Chondrocyte (in vitro differentiated cells): ENCODE results near the gene NTN1. TPM values are rescaled to one million over a fixed set of nuclear protein-coding genes. Genes with fewer than 3 reads are reported as not detected.

Source experiments
- DNase-seq: peaks from one replicate; pipeline ENCODE4 v3.0.0; 2021; ENCODE audit warnings: mixed read lengths, low spot score
- H3K27ac Mint-ChIP-seq: one replicate; pipeline ENCODE4 v1.8.0; 2021; ENCODE audit warnings: mild to moderate bottlenecking, moderate library complexity, mixed read lengths; ENCODE audit not compliant: unreplicated experiment
- H3K27me3 Mint-ChIP-seq: 2 replicates; pipeline ENCODE4 v1.8.0; 2021; ENCODE audit warnings: low read depth, mixed read lengths
- H3K36me3 Mint-ChIP-seq: 2 replicates; pipeline ENCODE4 v1.8.0; 2021; ENCODE audit warnings: low read depth, mixed read lengths
- H3K4me1 Mint-ChIP-seq: 2 replicates; pipeline ENCODE4 v1.8.0; 2021; ENCODE audit warnings: low read depth, mild to moderate bottlenecking, mixed read lengths
- H3K4me3 Mint-ChIP-seq: one replicate; pipeline ENCODE4 v1.8.0; 2021; ENCODE audit warnings: mild to moderate bottlenecking, moderate library complexity, mixed read lengths; ENCODE audit not compliant: unreplicated experiment
- H3K9me3 Mint-ChIP-seq: 2 replicates; pipeline ENCODE4 v1.8.0; 2021; ENCODE audit warnings: low read depth, mixed read lengths
- total RNA-seq: library from RNA; stranded (reverse); gene quantifications from 3 replicates; pipeline ENCODE4 v1.2.1, GENCODE V29; 2021
- TF ChIP-seq, protein P1 (sequence below): fragments of 200-600 bp; sonication (generic); IDR thresholded peaks from 2 replicates; pipeline ENCODE4 v1.5.0; 2021; ENCODE audit warnings: antibody characterized with exemption, mild to moderate bottlenecking, moderate library complexity

NTN1 gene
- total RNA-seq, 1 donor from 2014 or later = 4.0 TPM

DNA sequence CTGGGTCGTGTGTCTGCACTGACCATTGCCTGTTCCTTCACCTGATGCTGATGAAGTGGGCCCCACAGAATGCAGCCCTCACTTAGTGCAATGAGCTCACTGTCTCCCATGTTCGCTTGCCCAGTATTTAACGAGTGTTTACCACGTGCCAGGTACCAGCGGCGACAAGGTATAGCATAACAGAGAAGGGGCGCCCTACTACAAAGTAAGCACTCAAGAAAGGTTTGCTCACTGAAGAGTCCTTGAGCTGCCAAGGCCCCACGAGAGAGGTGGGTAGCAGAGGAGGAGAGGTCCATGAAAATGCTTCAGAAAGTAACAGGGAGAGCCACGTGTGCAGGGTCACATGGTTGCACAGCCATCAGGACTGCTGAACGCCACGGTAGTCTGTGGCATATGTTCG is 230.0 kb downstream of the NTN1 start:
- no peak for DNase-seq
- no peaks in the 10 kb centered on the region for H3K9me3 Mint-ChIP-seq
- H3K27me3 Mint-ChIP-seq = no peaks in the 10 kb centered on the region
- no peak overlapping the region for H3K4me3 Mint-ChIP-seq
- peaks cover 4% of the 10 kb centered on the region for H3K36me3 Mint-ChIP-seq
- H3K27ac Mint-ChIP-seq = no peak overlapping the region
- TF ChIP-seq, protein P1, sequence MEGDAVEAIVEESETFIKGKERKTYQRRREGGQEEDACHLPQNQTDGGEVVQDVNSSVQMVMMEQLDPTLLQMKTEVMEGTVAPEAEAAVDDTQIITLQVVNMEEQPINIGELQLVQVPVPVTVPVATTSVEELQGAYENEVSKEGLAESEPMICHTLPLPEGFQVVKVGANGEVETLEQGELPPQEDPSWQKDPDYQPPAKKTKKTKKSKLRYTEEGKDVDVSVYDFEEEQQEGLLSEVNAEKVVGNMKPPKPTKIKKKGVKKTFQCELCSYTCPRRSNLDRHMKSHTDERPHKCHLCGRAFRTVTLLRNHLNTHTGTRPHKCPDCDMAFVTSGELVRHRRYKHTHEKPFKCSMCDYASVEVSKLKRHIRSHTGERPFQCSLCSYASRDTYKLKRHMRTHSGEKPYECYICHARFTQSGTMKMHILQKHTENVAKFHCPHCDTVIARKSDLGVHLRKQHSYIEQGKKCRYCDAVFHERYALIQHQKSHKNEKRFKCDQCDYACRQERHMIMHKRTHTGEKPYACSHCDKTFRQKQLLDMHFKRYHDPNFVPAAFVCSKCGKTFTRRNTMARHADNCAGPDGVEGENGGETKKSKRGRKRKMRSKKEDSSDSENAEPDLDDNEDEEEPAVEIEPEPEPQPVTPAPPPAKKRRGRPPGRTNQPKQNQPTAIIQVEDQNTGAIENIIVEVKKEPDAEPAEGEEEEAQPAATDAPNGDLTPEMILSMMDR = no peak
- peaks cover 1% of the 10 kb centered on the region for H3K4me1 Mint-ChIP-seq

DNA sequence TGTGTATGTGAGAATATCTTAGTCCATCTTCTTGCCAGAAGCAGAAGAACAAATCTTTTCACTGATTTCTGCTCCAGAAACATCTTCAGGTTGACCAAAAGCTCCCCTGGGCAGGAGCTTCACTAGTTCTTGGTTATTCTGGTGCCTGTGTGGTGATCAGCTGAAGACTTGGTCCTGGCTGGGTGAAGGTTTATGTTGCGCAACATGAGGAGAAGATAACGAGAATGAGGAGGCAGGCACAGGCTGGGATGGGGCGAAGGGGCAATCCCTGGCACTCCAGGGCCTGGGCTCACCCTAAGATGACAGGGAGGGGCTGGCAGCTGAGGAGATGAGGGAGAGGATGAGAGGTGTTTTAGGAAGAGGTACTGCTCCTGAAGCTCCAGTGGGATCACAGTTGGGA is 232.0 kb downstream of the NTN1 start:
- Mint-ChIP-seq H3K4me1 (peaks cover 14% of the 10 kb centered on the region), H3K4me3 (no peak overlapping the region), H3K36me3 (peaks cover 2% of the 10 kb centered on the region), H3K9me3 (no peaks in the 10 kb centered on the region), H3K27ac (no peak overlapping the region), H3K27me3 (no peaks in the 10 kb centered on the region)
- TF ChIP-seq, protein P1 = no peak
- no peak for DNase-seq

DNA sequence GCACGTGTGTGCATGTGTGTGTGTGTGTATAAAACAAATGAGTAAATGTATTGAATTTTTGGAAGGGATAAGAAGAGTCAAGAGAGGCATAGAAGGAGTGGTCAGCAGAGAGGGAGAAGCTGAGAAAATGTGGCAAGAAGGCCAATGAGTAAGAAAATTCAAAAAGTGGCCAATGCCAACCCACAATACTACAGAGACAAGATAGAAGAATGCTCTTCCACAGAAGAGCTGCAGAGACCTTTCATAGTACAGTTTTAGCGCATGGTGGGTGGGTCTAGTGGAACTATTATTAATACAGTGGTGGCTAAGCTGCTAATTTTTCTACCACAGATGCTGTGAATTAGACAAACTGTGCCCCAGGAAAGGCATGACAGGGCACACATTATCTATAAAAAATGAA is 233.5 kb downstream of the NTN1 start:
- H3K27me3 Mint-ChIP-seq = no peaks in the 10 kb centered on the region
- H3K4me3 Mint-ChIP-seq = no peak overlapping the region
- DNase-seq = no peak
- peaks cover 28% of the 10 kb centered on the region for H3K4me1 Mint-ChIP-seq
- peaks cover 2% of the 10 kb centered on the region for H3K36me3 Mint-ChIP-seq
- TF ChIP-seq, protein P1 = no peak
- H3K9me3 Mint-ChIP-seq = no peaks in the 10 kb centered on the region
- H3K27ac Mint-ChIP-seq = no peak overlapping the region

DNA sequence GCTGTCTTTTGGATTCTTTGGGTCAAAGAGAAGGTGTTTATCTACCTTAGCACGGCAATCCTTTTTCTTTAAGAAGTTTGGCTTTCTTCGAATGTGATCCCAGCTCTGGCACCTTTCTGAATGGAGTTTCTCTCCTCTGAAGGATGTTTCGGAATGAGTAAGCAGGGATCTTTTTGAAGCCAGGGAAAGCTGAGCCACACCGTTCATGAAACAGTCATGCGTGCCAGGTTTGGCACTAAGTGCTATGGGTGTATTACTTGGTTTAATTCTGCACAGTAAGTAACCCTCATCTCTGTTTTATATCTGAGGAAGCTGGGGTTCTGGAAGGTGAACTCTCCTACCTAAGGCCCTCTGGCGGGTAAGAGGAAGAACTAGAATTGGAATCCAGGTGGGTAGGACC is 234.5 kb downstream of the NTN1 start:
- TF ChIP-seq, protein P1 = no peak
- Mint-ChIP-seq H3K4me3 (no peak overlapping the region), H3K4me1 (peaks cover 28% of the 10 kb centered on the region), H3K9me3 (no peaks in the 10 kb centered on the region), H3K27me3 (no peaks in the 10 kb centered on the region), H3K27ac (no peak overlapping the region), H3K36me3 (peaks cover 2% of the 10 kb centered on the region)
- no peak for DNase-seq

DNA sequence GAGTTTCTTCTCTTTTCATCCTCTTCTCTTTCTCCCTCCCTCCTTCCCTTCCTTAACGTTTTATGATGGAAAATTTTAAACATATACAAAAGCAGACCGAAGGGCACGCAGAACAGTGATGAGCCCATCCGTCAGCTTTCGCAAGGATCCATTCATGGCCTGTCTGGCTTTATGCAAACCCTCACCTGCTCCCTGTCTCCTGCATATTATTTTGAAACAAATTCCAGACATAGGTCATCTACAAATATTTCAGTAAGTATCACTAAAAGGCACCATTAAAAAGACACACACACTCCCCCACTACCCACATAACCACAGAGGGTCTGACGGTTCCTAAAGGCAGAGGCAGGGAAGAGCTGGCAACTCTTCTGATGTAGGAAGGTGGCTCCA is 235.0 kb downstream of the NTN1 start:
- Mint-ChIP-seq H3K27me3 (no peaks in the 10 kb centered on the region), H3K4me1 (peaks cover 29% of the 10 kb centered on the region), H3K27ac (no peak overlapping the region), H3K4me3 (no peak overlapping the region), H3K9me3 (no peaks in the 10 kb centered on the region), H3K36me3 (peaks cover 2% of the 10 kb centered on the region)
- no peak for DNase-seq
- TF ChIP-seq, protein P1 = no peak
